ENCODE results near the gene ALK. TPM values are rescaled to one million over a fixed set of nuclear protein-coding genes. Genes with fewer than 3 reads are reported as not detected.

The ALK gene
- total RNA-seq, 2 donors from 2014 or later, result under 0.01 to 0.26 TPM

GRCh38 chr2:29222381-29223179 lies 698.8 kb downstream of the ALK start:
- intact Hi-C loops (cut with DNase I), result no loop called here
- no peaks in the 10 kb centered on the region for H3K4me1 ChIP-seq
- H3K27me3 ChIP-seq, result no peaks in the 10 kb centered on the region
- DNase-seq (no peak), ATAC-seq (no peak)
- TF ChIP-seq POLR2A (IDR thresholded peaks at IDR 0.05) (no peak), CTCF (IDR thresholded peaks at IDR 0.05) (no peak)
- no peak overlapping the region for H3K27ac ChIP-seq
- H3K36me3 ChIP-seq (replicated peaks in 1 of 2; ENCODE audit: insufficient read depth in 1 of 2, low read depth in 2 of 2), result no peaks in the 10 kb centered on the region
- no peaks in the 10 kb centered on the region for H3K9me3 ChIP-seq
- 75 to 78% methylated on average over 11 of the region's 11 CpGs for WGBS, 2 donors
- no peak overlapping the region for H3K4me3 ChIP-seq

GRCh38 chr2:29220506-29221270 lies 700.7 kb downstream of the ALK start:
- DNase-seq, result no peak
- no peaks in the 10 kb centered on the region for H3K9me3 ChIP-seq
- no peak for ATAC-seq
- H3K36me3 ChIP-seq (replicated peaks in 1 of 2; ENCODE audit: insufficient read depth in 1 of 2, low read depth in 2 of 2), result no peaks in the 10 kb centered on the region
- intact Hi-C loops (cut with DNase I), result no loop called here
- H3K27ac ChIP-seq, result no peak overlapping the region
- no peaks in the 10 kb centered on the region for H3K27me3 ChIP-seq
- TF ChIP-seq POLR2A (IDR thresholded peaks at IDR 0.05) (no peak), CTCF (IDR thresholded peaks at IDR 0.05) (no peak)
- H3K4me1 ChIP-seq, result no peaks in the 10 kb centered on the region
- H3K4me3 ChIP-seq, result no peak overlapping the region
- 81 to 84% methylated on average over 12 of the region's 12 CpGs for WGBS, 2 donors

- H3K27me3 ChIP-seq, result no peaks in the 10 kb centered on the region
- 79 to 80% methylated on average over 2 to 4 of the region's 4 CpGs for WGBS, 2 donors
- no peak for ATAC-seq
Measured at GRCh38 chr2:29219374-29219773, 702.0 kb downstream of the ALK start.

GRCh38 chr2:29218550-29219125 lies 702.7 kb downstream of the ALK start:
- TF ChIP-seq POLR2A (IDR thresholded peaks at IDR 0.05), result no peak
- no peak for TF ChIP-seq CTCF (IDR thresholded peaks at IDR 0.05)
- Histone ChIP-seq H3K9me3 (no peaks in the 10 kb centered on the region), H3K27me3 (no peaks in the 10 kb centered on the region), H3K4me1 (no peaks in the 10 kb centered on the region), H3K36me3 (replicated peaks in 1 of 2; ENCODE audit: insufficient read depth in 1 of 2, low read depth in 2 of 2) (no peaks in the 10 kb centered on the region), H3K4me3 (no peak overlapping the region), H3K27ac (no peak overlapping the region)
- peak in 1 of 4 donors; percentile 1 for DNase-seq
- ATAC-seq, result no peak
- 44 to 75% methylated on average over 4 of the region's 4 CpGs for WGBS, 2 donors
- intact Hi-C loops (cut with DNase I), result no loop called here

More at GRCh38 chr2:29219374-29219773, 702.0 kb downstream of the ALK start:
- H3K4me3 ChIP-seq, result no peak overlapping the region
- no peaks in the 10 kb centered on the region for H3K36me3 ChIP-seq (replicated peaks in 1 of 2; ENCODE audit: insufficient read depth in 1 of 2, low read depth in 2 of 2)
- H3K9me3 ChIP-seq, result no peaks in the 10 kb centered on the region
- no peaks in the 10 kb centered on the region for H3K4me1 ChIP-seq
- DNase-seq, result no peak
- TF ChIP-seq CTCF (IDR thresholded peaks at IDR 0.05) (no peak), POLR2A (IDR thresholded peaks at IDR 0.05) (no peak)
- intact Hi-C loops (cut with DNase I), result no loop called here
- no peak overlapping the region for H3K27ac ChIP-seq
